Tibial nerve (tissue), 4 donors: ENCODE data around the gene CASQ1. TPM values are rescaled to one million over a fixed set of nuclear protein-coding genes. Genes with fewer than 3 reads are reported as not detected.

Experiments
- DNase-seq, 2 donors: peaks; one replicate each; pipeline ENCODE4 v3.0.0-alpha.2; 2019; ENCODE audit warnings: low spot score in 2 of 2
- H3K27ac ChIP-seq, 4 donors: fragments of 200-600 bp; sonication (generic) in 3 of 4; one replicate each; pipeline ENCODE4 v1.5.1; 2017 to 2019; ENCODE audit warnings: mild to moderate bottlenecking in 1 of 4
- H3K27me3 ChIP-seq, 2 donors: fragments of 200-600 bp; sonication (generic) in 1 of 2; one replicate each; pipeline versions ENCODE4 v1.5.1 to v1.6.0; 2017 to 2019
- H3K36me3 ChIP-seq, 3 donors: fragments of 200-600 bp; sonication (generic); one replicate each; pipeline ENCODE4 v1.5.1; 2018 to 2019
- H3K4me1 ChIP-seq, 4 donors: fragments of 200-600 bp; sonication (generic) in 3 of 4; one replicate each; pipeline ENCODE4 v1.5.1; 2017 to 2019
- H3K4me3 ChIP-seq, 4 donors: fragments of 200-600 bp; sonication (generic) in 3 of 4; one replicate each; pipeline ENCODE4 v1.5.1; 2017 to 2019; ENCODE audit warnings: mild to moderate bottlenecking in 1 of 4, moderate library complexity in 1 of 4
- H3K9me3 ChIP-seq, 4 donors: fragments of 200-600 bp; sonication (generic) in 3 of 4; one replicate each; pipeline ENCODE4 v1.5.1; 2017 to 2019
- CTCF ChIP-seq, 5 experiments: fragments of 200-600 bp in 3 of 5; fragments of 450-650 bp in 2 of 5; sonication (generic) in 3 of 5; IDR thresholded peaks; one replicate each; pipeline ENCODE4 v1.5.1; 2016 to 2019; ENCODE audit warnings: antibody characterized with exemption in 5 of 5, mild to moderate bottlenecking in 3 of 5, moderate library complexity in 2 of 5
- EP300 ChIP-seq, 2 donors: sonication (generic); formaldehyde crosslinking; IDR thresholded peaks; one replicate each; pipeline ENCODE4 v1.6.1; 2017; ENCODE audit warnings: antibody characterized with exemption in 2 of 2, mild to moderate bottlenecking in 1 of 2
- POLR2A ChIP-seq, 2 donors: fragments of 450-650 bp; IDR thresholded peaks; one replicate each; pipeline ENCODE4 v1.6.1; 2017; ENCODE audit warnings: antibody characterized with exemption in 2 of 2, mild to moderate bottlenecking in 2 of 2, moderate library complexity in 2 of 2
- WGBS, 2 donors: methylation state at CpG; one replicate each; pipeline ENCODE4 v1.1.5; 2018; 5-methylcytosine and 5-hydroxymethylcytosine counted together
- total RNA-seq, 4 donors: library from RNA; depleted of rRNA; stranded (reverse); fragments of >200 nt; gene quantifications; one replicate each; pipeline ENCODE4 v1.1.0, GENCODE V29; 2016

CASQ1 gene
- total RNA-seq, 4 donors from 2014 or later: 0.98 to 1.7 TPM; not detected in 2

GRCh38 chr1:160167580-160167979 is 22.8 kb upstream of the CASQ1 start:
- Histone ChIP-seq H3K27me3 (no peaks in the 10 kb centered on the region), H3K4me3 (no peak overlapping the region), H3K36me3 (no peaks in the 10 kb centered on the region), H3K4me1 (peaks cover 0 to 6% (median 0%) of the 10 kb centered on the region in 4 donors), H3K9me3 (no peaks in the 10 kb centered on the region), H3K27ac (no peak overlapping the region)
- 90 to 95% methylated on average over 6 of the region's 6 CpGs for WGBS, 2 donors
- TF ChIP-seq POLR2A (IDR thresholded peaks at IDR 0.05) (no peak), CTCF (IDR thresholded peaks at IDR 0.05) (no peak), EP300 (IDR thresholded peaks at IDR 0.05) (no peak)
- no peak for DNase-seq

DNA sequence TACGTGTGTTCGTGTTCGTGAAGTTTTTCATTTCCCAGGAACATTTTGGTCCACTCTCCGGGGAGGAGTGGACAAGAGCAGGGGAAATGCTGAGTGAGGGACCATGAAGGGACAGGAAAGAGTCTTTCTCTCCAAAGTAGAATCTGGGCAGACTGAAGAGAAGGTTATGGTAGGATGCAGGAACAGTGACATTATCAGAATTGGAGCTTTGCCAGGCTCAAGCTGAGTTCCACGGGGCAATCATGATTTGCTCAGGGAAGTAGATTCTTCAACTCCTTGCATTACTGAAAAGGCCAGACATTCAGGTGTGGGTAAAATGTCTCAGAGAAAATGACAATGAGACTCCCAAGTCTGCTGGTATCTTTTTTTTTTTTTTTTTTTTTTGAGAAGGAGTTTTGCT is 22.4 kb upstream of the CASQ1 start:
- TF ChIP-seq CTCF (IDR thresholded peaks at IDR 0.05) (no peak), EP300 (IDR thresholded peaks at IDR 0.05) (no peak), POLR2A (IDR thresholded peaks at IDR 0.05) (no peak)
- H3K4me3 ChIP-seq: no peak overlapping the region
- DNase-seq: no peak
- no peaks in the 10 kb centered on the region for H3K36me3 ChIP-seq
- H3K9me3 ChIP-seq: no peaks in the 10 kb centered on the region
- H3K27me3 ChIP-seq: no peaks in the 10 kb centered on the region
- no peak overlapping the region for H3K27ac ChIP-seq
- H3K4me1 ChIP-seq: peaks cover 0 to 6% (median 0%) of the 10 kb centered on the region in 4 donors
- WGBS, 2 donors: 68 to 76% methylated on average over 5 of the region's 5 CpGs

DNA sequence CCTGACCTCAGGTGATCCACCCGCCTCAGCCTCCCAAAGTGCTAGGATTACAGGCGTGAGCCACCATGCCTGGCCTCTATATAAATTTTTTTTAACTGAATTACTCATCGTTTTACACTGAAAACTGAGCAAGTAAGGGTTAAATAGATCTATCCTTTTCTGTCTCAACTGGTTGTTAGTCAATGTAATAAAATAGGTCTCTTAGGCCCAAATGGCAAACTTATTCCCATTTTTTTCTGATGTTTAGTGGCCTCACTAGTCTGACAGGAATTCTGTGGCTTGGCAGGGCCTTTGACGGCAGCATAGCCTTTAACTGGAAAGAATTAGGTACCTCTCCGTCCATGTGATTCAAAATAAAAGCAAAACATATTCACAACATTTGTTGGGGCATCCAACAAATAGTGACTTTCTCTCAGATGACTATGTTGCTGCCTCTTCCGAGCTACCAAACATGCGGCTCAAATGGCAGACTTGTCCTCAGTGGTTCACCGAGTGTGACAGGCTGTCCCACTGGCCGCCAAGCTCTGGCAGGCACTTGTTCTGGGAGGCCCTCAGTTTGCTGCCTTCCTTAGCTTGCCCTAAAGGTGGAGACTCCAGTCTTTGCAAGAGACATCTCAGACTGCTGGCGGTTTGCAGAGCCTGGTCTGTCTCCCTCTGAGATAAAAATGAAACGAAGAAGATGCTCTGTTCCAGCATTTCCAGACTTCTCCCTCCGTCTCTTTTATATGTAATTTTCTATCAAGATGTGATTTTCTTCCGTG is 21.6 kb upstream of the CASQ1 start:
- Histone ChIP-seq H3K4me3 (no peak overlapping the region), H3K27ac (no peak overlapping the region), H3K4me1 (peaks cover 0 to 6% (median 0%) of the 10 kb centered on the region in 4 donors), H3K9me3 (no peaks in the 10 kb centered on the region), H3K36me3 (no peaks in the 10 kb centered on the region), H3K27me3 (no peaks in the 10 kb centered on the region)
- no peak for TF ChIP-seq EP300 (IDR thresholded peaks at IDR 0.05)
- no peak for TF ChIP-seq CTCF (IDR thresholded peaks at IDR 0.05)
- TF ChIP-seq POLR2A (IDR thresholded peaks at IDR 0.05): no peak
- WGBS, 2 donors: 78 to 81% methylated on average over 13 of the region's 13 CpGs
- no peak for DNase-seq

DNA sequence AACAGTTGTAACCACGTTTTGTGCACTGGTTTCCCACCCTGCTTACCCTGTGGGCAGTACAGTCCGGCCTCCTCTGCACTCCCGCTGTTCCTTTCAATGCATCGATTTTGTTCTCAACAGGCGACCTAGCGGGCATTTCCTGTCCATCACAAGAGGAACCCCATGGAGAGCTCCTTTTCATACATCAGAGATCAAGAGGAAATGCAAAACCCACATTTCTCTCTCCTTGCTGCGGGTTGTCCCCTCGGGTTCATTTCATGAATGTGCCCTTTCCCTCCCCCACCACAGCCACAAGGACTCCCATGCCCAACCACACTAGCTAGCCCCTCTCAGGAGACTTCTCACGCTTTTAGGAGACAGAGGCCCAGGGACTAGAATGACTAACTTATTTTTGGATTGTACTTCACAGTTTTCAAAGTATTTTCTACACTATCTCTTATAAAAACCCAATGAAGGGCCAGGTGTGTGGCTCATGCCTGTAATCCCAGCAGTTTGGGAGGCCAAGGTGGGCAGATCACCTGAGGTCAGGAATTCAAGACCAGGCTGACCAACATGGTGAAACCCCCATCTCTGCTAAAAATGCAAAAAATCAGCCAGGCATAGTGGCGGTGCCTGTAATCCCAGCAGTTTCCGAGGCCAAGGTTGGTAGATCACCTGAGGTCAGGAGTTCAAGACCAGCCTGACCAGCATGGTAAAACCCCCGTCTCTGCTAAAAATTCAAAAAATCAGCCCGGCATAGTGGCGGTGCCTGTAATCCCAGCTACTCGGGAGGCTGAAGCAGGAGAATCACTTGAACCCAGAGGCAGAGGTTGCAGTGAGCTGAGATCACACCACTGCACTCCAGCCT is 20.6 kb upstream of the CASQ1 start:
- H3K36me3 ChIP-seq: no peaks in the 10 kb centered on the region
- TF ChIP-seq EP300 (IDR thresholded peaks at IDR 0.05) (no peak), CTCF (IDR thresholded peaks at IDR 0.05) (no peak)
- peaks cover 0 to 6% (median 0%) of the 10 kb centered on the region in 4 donors for H3K4me1 ChIP-seq
- no peaks in the 10 kb centered on the region for H3K9me3 ChIP-seq
- H3K27ac ChIP-seq: no peak overlapping the region
- DNase-seq: no peak
- H3K27me3 ChIP-seq: no peaks in the 10 kb centered on the region
- H3K4me3 ChIP-seq: no peak overlapping the region
- 53 to 58% methylated on average over 15 of the region's 15 CpGs for WGBS, 2 donors

GRCh38 chr1:160171354-160171753 is 19.0 kb upstream of the CASQ1 start:
- TF ChIP-seq CTCF (IDR thresholded peaks at IDR 0.05): no peak
- TF ChIP-seq EP300 (IDR thresholded peaks at IDR 0.05): no peak
- no peak for TF ChIP-seq POLR2A (IDR thresholded peaks at IDR 0.05)
- DNase-seq: no peak
- 91 to 92% methylated on average over 4 of the region's 4 CpGs for WGBS, 2 donors
- H3K27me3 ChIP-seq: no peaks in the 10 kb centered on the region
- H3K4me3 ChIP-seq: no peak overlapping the region
- peaks cover 0 to 6% (median 0%) of the 10 kb centered on the region in 4 donors for H3K4me1 ChIP-seq
- H3K9me3 ChIP-seq: no peaks in the 10 kb centered on the region
- no peaks in the 10 kb centered on the region for H3K36me3 ChIP-seq
- no peak overlapping the region for H3K27ac ChIP-seq
